HepG2 (cell line): Measurements from ENCODE around the gene LRIG1. TPM values are rescaled to one million over a fixed set of nuclear protein-coding genes. Genes with fewer than 3 reads are reported as not detected.

Experiments
- ATAC-seq: fragments of 200-7000 bp; cut with Tn5 transposase; 3 replicates; pipeline ENCODE4 v1.9.1; 2020; ENCODE audit warnings: mild to moderate bottlenecking, moderate library complexity
- BruUV-seq: library from RNA; stranded (reverse); fragments of 400-500 nt; replicated peaks from 2 replicates; lab custom pipeline; 2021; lab: Mats Ljungman, UMichigan
- CTCF ChIA-PET: fragments of 300-600 bp; formaldehyde crosslinking; extraction: SDS; loops from one replicate; lab custom pipeline; 2021; ENCODE audit warnings: low total read pairs, inconsistent platforms, low intra/inter-chr PET ratio; lab: Yijun Ruan, JAX
- POLR2A ChIA-PET: fragments of 350-600 bp; sonication (Branson Sonifier 250); formaldehyde crosslinking; loops from one replicate; lab custom pipeline; 2020; ENCODE audit warnings: antibody characterized with exemption, inconsistent platforms; lab: Yijun Ruan, JAX
- DNase-seq: peaks from one replicate; pipeline ENCODE4 v3.0.0-alpha.2; 2015; ENCODE audit warnings: low spot score
- FAIRE-seq: peaks from 3 replicates; lab custom pipeline; 2011; peaks lifted over from hg19 to GRCh38; lab: Jason Lieb, UNC
- H2AFZ ChIP-seq: one replicate; pipeline ENCODE4 v1.6.1; 2011; ENCODE audit warnings: low read length, inconsistent platforms
- H3K27ac ChIP-seq: fragments of 300-600 bp; 3 replicates; pipeline ENCODE4 v1.8.0; 2011; ENCODE audit warnings: mixed run types, mild to moderate bottlenecking, mixed read lengths, low read length, inconsistent platforms; ENCODE audit not compliant: insufficient read depth; ENCODE audit errors: extremely low read length
- H3K27me3 ChIP-seq, 2 experiments: fragments of 200-600 bp in 1 of 2; 2 replicates in 1 of 2; 3 replicates in 1 of 2; pipeline versions ENCODE4 v1.6.0 to v1.8.0; 2011; ENCODE audit warnings: low read length in 2 of 2, mild to moderate bottlenecking in 2 of 2, moderate library complexity in 2 of 2, inconsistent platforms in 1 of 2; ENCODE audit not compliant: insufficient read depth in 2 of 2, control insufficient read depth in 1 of 2
- H3K36me3 ChIP-seq, 2 experiments: fragments of 200-600 bp in 1 of 2; replicated peaks in 1 of 2; 2 replicates in 1 of 2; 3 replicates in 1 of 2; pipeline versions ENCODE4 v1.5.1 to v1.8.0; 2011; ENCODE audit warnings: low read length in 2 of 2, inconsistent platforms in 1 of 2; ENCODE audit not compliant: insufficient read depth in 2 of 2, control insufficient read depth in 1 of 2
- H3K4me1 ChIP-seq: 2 replicates; pipeline ENCODE4 v1.5.1; 2012; ENCODE audit warnings: low read length, inconsistent platforms; ENCODE audit not compliant: insufficient read depth
- H3K4me2 ChIP-seq: 2 replicates; pipeline ENCODE4 v1.6.0; 2011; ENCODE audit warnings: low read depth, low read length, inconsistent platforms
- H3K4me3 ChIP-seq, 3 experiments: fragments of 200-600 bp in 1 of 3; sonication (generic), shearing (Covaris generic) in 1 of 3; replicated peaks in 1 of 3; 2 replicates each; pipeline ENCODE4 v1.5.1; 2011 to 2016; ENCODE audit warnings: low read length in 3 of 3, inconsistent platforms in 2 of 3, low read depth in 2 of 3, mild to moderate bottlenecking in 2 of 3, control low read depth in 1 of 3, mixed read lengths in 1 of 3; ENCODE audit not compliant: insufficient read depth in 1 of 3
- H3K79me2 ChIP-seq: one replicate; pipeline ENCODE4 v1.6.1; 2011; ENCODE audit warnings: low read length, inconsistent platforms; ENCODE audit not compliant: insufficient read depth
- H3K9ac ChIP-seq: 2 replicates; pipeline ENCODE4 v1.6.0; 2011; ENCODE audit warnings: mild to moderate bottlenecking, low read depth, low read length, inconsistent platforms; ENCODE audit not compliant: insufficient read depth
- H3K9me3 ChIP-seq: 2 replicates; pipeline ENCODE4 v1.5.1; 2012; ENCODE audit warnings: mild to moderate bottlenecking, low read length
- H4K20me1 ChIP-seq: 2 replicates; pipeline ENCODE4 v1.6.0; 2011; ENCODE audit warnings: inconsistent platforms, mild to moderate bottlenecking, low read length, moderate library complexity; ENCODE audit not compliant: insufficient read depth
- CERS6 ChIP-seq: sonication (generic); formaldehyde crosslinking; IDR thresholded peaks from 2 replicates; pipeline ENCODE4 v1.5.0; 2020; ENCODE audit warnings: missing genetic modification reagents
- MXI1 ChIP-seq: IDR thresholded peaks from 3 replicates; pipeline ENCODE4 v1.6.1; 2012; ENCODE audit warnings: low read depth, low read length, inconsistent platforms, borderline replicate concordance
- NR2F6 ChIP-seq, 2 experiments: IDR thresholded peaks; 2 replicates each; pipeline ENCODE4 v1.6.1; 2016; ENCODE audit warnings: antibody characterized with exemption in 1 of 2, mild to moderate bottlenecking in 1 of 2
- RARG ChIP-seq: sonication (generic); formaldehyde crosslinking; IDR thresholded peaks from 2 replicates; pipeline ENCODE4 v1.4.0; 2020; ENCODE audit warnings: low read depth, mild to moderate bottlenecking, missing genetic modification reagents
- SNRNP70 ChIP-seq: fragments of 200-400 bp; formaldehyde crosslinking; IDR thresholded peaks from 2 replicates; pipeline ENCODE4 v1.6.1; 2017; ENCODE audit warnings: mild to moderate bottlenecking, low read depth, low read length, moderate library complexity
- SOX5 ChIP-seq: IDR thresholded peaks from 2 replicates; pipeline ENCODE4 v1.6.1; 2016; ENCODE audit warnings: borderline replicate concordance
- ZBTB7B ChIP-seq: sonication (generic); formaldehyde crosslinking; IDR thresholded peaks from 2 replicates; pipeline ENCODE4 v1.4.0; 2020; ENCODE audit warnings: missing genetic modification reagents
- ZNF318 ChIP-seq: sonication (generic); formaldehyde crosslinking; IDR thresholded peaks from 2 replicates; pipeline ENCODE4 v1.4.0; 2020; ENCODE audit warnings: mild to moderate bottlenecking, missing genetic modification reagents
- ZNF557 ChIP-seq: sonication (generic); formaldehyde crosslinking; IDR thresholded peaks from 2 replicates; pipeline ENCODE4 v1.4.0; 2020; ENCODE audit warnings: missing genetic modification reagents
- WGBS: methylation state at CpG from one replicate; pipeline ENCODE4 v1.1.6; 2017; ENCODE audit warnings: low lambda C conversion rate; 5-methylcytosine and 5-hydroxymethylcytosine counted together
- in situ Hi-C: cut with HindIII; loops from 2 replicates; pipeline ENCODE4 v1.10.0; 2017; ENCODE audit warnings: low pct_unique_long_range_greater_than_20kb; ENCODE audit not compliant: extremely low pct_ligation_motif_present
- intact Hi-C: fragments of 100-400 bp; cut with micrococcal nuclease; formaldehyde crosslinking; loops from one replicate; pipeline ENCODE4 v1.10.0; 2022; ENCODE audit not compliant: unreplicated experiment
- polyA plus RNA-seq, 8 experiments: library from polyadenylated mRNA; depleted of rRNA in 3 of 8; stranded (reverse) in 7 of 8; unstranded in 1 of 8; fragments of >200 nt; fragmentation: Illumina TruSeq in 4 of 8; extraction: Trizol in 4 of 8; gene quantifications; 2 replicates each; pipeline versions ENCODE4 v1.2.1 to v1.2.3, GENCODE V29; 2011 to 2016; ENCODE audit warnings: low read depth in 4 of 8, missing spikeins in 1 of 8, mixed read lengths in 1 of 8; ENCODE audit not compliant: insufficient read depth in 1 of 8
- total RNA-seq, 5 experiments: library from RNA; depleted of rRNA; stranded (reverse); fragments of >200 nt; fragmentation: Illumina TruSeq; extraction: Trizol; gene quantifications; 2 replicates each; pipeline ENCODE4 v1.2.3, GENCODE V29; 2016; ENCODE audit warnings: low read depth in 1 of 5

Gene LRIG1
- total and polyA plus RNA-seq, 2 of the 13 experiments (the other 11 are each of a cell fraction or from before 2014, with no cell fraction given): 17.8 to 24.8 TPM

GRCh38 chr3:66425576-66426114, 75.2 kb downstream of the LRIG1 start:
- BruUV-seq: no TSS peak
- Histone ChIP-seq H3K27ac (no peak overlapping the region), H3K36me3 (no peaks in the 10 kb centered on the region; a peak in 2 of 5 replicates), H3K4me3 (no peak overlapping the region), H2AFZ (no peak overlapping the region), H3K9ac (no peak overlapping the region), H4K20me1 (no peaks in the 10 kb centered on the region), H3K4me1 (peaks cover 31% of the 10 kb centered on the region), H3K4me2 (no peak overlapping the region), H3K27me3 (no peaks in the 10 kb centered on the region), H3K79me2 (peaks cover 23% of the 10 kb centered on the region)
- no peak for DNase-seq
- POLR2A ChIA-PET: no interaction called here
- no peak for FAIRE-seq
- intact Hi-C loops: no loop called here
- 92% methylated on average over 7 of the region's 7 CpGs for WGBS
- CTCF ChIA-PET: no interaction called here
- no peak for TF ChIP-seq NR2F6 (IDR thresholded peaks at IDR 0.05)
- 0 out of 2 replicates have a peak, but pooled peaks have one; percentile 10 for TF ChIP-seq NR2F6 (CRISPR knock-in tag; IDR thresholded peaks at IDR 0.05)
- no peak for TF ChIP-seq SNRNP70
- TF ChIP-seq, all 625 proteins: peak for 1
- H3K9me3 ChIP-seq: peaks cover 19% of the 10 kb centered on the region
- in situ Hi-C loops: no loop called here
- ATAC-seq: no peak

GRCh38 chr3:66425032-66425431, 75.8 kb downstream of the LRIG1 start:
- FAIRE-seq (no peak), DNase-seq (no peak), ATAC-seq (no peak)
- 100% methylated on average over 1 of the region's 5 CpGs for WGBS
- H3K4me3 ChIP-seq: no peak overlapping the region
- intact Hi-C loops: no loop called here
- H3K9ac ChIP-seq: no peak overlapping the region
- no peak overlapping the region for H2AFZ ChIP-seq
- H3K4me2 ChIP-seq: no peak overlapping the region
- H3K79me2 ChIP-seq: peaks cover 19% of the 10 kb centered on the region
- H4K20me1 ChIP-seq: no peaks in the 10 kb centered on the region
- no peaks in the 10 kb centered on the region; a peak in 2 of 5 replicates for H3K36me3 ChIP-seq
- CTCF ChIA-PET: no interaction called here
- H3K27ac ChIP-seq: no peak overlapping the region
- H3K9me3 ChIP-seq: peaks cover 19% of the 10 kb centered on the region
- in situ Hi-C loops: no loop called here
- no TSS peak for BruUV-seq
- H3K27me3 ChIP-seq: no peaks in the 10 kb centered on the region
- H3K4me1 ChIP-seq: peaks cover 31% of the 10 kb centered on the region
- POLR2A ChIA-PET: no interaction called here
- TF ChIP-seq ZNF318 (no peak), CERS6 (no peak), ZBTB7B (no peak), MXI1 (no peak), SOX5 (CRISPR knock-in tag) (no peak), RARG (CRISPR knock-in tag) (no peak), ZNF557 (CRISPR knock-in tag) (no peak)
